Stimulated activated CD8-positive, alpha-beta memory T cell treated with anti-CD3 and anti-CD28 coated beads, Interleukin-2, amount 100 ng/mL, for 48 hours (primary cell): Measurements from ENCODE around the gene FKBP14.
A peak's percentile ranks its signal among the peaks of the same experiment; 100 is the strongest.

ENCODE experiments used
- DNase-seq, 2 donors: peaks; one replicate each; pipeline ENCODE4 v3.0.0-alpha.2; 2020; ENCODE audit warnings: low read depth in 2 of 2

Gene FKBP14, protein sequence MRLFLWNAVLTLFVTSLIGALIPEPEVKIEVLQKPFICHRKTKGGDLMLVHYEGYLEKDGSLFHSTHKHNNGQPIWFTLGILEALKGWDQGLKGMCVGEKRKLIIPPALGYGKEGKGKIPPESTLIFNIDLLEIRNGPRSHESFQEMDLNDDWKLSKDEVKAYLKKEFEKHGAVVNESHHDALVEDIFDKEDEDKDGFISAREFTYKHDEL

GRCh38 chr7:30026229-30027064 lies at the start of gene FKBP14:
Gene FKBP14, minus strand, starts transcription at chr7:30026702. Its CDS starts 194 bp downstream, at chr7:30026508.
- DNase-seq = peak; percentile 72 to 84

- DNase-seq = no peak
Observed at GRCh38 chr7:30074422-30075030, 48.0 kb upstream of the FKBP14 start.

DNA sequence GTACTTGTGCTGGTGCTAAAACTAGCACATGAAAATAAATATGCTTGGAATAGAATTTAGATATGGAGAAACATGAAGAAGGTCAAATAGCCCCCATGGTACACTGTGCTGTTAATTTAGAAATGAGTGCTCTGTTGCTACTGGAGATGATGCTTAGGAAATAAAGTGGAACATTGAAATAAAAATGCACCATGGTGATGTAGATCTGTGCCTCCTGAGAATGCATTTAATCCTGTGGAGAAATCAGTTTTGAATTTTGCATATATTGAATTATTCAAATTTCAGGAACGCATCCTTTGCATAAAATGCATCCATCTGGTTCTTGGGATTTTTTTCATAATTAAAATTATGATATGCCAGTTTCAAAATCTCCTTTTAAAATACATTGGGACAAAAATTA lies 46.2 kb upstream of the FKBP14 start:
- DNase-seq = no peak

- DNase-seq = no peak
Observed at GRCh38 chr7:30070052-30070451, 43.5 kb upstream of the FKBP14 start.

DNA sequence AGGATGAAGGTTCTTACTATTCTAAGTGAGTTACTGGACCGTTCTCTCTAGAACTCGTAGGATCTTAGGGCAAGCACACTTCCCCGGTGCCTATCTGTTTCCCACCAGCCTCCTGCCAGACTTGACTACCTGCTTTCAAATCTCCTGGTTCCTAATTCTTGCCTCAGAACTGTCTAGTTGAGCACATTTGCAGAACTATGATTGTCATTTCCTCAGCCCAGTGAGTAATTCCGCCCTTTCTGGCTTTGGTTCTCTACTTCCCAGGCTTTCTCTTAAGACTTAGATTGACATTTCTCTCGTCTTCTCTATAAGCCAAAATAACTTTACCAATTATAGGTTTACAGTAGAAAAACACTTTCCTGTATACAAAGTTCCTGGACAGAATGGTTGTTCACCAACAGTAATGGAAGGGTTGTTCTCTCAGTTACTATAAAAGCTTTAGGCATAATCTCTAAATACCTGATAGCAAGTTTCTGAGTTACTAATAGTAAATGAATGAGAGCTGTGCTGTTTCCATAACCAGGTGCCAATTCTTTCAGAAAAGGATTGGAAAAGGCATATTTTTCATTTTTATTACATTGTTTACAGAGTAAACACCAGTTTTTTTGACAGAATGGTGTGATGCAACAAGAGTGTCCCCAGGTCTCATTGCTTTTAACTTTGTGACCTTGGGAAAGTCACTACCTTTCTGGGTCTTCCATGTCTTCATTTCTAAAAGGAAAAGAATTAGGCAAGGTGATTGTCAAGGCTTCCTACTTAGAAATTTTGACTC lies 42.8 kb upstream of the FKBP14 start:
- DNase-seq = no peak

- DNase-seq = no peak
Observed at GRCh38 chr7:30068117-30068516, 41.6 kb upstream of the FKBP14 start.

DNA sequence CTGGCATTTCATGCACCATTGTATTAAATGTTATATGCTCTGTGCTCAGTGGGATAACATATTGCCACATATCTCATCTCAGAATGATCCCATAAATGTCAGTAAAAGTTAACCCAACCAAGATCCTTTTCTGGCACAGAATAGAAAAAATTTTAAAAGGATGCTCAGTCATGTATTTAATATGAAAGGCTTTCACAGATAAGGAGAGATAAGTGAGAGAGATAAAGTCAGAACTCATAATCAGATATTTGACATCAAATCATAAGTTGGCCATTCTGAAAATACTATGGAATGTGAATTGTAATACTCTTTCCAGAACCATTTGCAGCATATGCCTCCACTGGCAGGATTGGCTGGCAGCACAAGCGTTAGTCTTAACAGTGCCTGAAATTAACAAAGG lies 40.2 kb upstream of the FKBP14 start:
- no peak for DNase-seq

- no peak for DNase-seq
Observed at GRCh38 chr7:30065746-30066145, 39.2 kb upstream of the FKBP14 start.

- DNase-seq = no peak
Observed at GRCh38 chr7:30062587-30062986, 36.1 kb upstream of the FKBP14 start.

DNA sequence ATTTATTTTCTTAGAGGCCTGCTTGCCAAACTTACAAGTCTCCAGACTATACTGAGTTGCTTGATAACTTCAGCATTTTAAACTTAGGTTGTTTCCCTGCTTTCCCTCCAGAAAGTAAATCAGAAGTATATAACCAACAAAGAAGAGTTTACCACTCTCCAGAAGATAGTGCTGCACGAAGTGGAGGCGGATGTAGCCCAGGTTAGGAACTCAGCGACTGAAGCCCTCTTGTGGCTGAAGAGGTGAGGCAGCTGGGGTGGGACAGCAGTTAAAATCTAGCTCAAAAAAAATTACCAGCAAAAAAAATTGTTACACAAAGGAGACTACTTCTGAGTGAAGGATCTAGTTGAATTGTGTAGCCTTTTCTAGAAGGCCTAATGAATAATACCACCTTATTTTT lies 35.3 kb upstream of the FKBP14 start:
- peak in 1 of 2 donors; percentile 1 for DNase-seq

- DNase-seq = no peak
Observed at GRCh38 chr7:30057741-30058140, 31.2 kb upstream of the FKBP14 start.

DNA sequence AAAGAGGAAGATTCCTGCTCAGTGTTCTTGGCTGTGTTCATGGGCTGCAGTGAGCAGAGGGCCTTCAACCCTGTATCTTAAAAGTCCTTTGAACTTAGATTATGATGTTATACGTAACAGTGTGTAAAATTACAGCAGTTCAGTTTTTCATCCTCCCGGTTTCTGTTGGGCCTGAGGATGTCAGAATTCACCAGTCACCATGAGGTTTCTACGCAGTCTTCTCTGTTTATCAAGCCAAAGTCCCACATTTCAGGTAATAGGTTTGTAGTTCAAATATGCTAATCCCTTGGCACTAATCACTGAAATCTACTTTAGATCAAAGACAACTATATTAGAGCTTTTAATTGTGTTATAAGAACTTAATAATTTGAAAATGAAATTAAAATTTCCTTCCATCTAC lies 26.6 kb upstream of the FKBP14 start:
- no peak for DNase-seq

DNA sequence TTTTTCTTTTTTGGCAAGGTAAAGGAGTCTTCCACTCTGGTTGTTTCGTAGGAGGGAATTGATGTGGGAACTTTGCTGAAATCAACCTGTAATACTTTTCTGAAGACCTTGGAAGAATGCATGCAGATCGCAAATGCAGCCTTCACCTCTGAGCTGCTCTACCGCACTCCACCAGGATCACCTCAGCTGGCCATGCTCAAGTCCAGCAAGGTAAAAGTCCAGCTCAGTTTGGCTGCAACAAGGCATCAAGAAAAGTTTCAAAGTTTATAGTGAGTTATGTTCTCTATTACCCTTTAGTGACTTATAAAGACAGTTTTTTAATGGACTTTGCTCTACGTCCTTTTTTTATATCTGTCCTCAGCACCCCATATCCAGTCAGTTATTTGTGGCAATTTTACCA lies 22.7 kb upstream of the FKBP14 start:
- DNase-seq = no peak

DNA sequence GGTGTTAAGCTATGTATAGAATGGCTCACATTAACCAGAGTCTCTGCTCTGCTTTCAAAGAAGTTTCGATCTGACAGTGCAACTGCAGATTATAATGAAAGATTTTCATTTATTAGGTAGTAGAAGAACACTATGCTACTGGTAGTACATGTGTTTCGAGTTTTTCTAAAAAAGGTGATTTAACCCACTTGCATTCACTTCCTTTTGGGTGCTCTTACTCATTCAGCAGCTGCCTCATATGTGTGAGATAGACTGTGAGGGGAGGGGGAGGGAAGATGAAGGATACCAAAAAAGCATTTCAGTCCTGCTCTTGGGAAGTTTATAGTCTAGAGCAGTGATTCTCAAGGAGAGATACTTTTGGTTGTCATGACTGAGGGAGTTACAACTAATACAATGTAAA lies 22.1 kb upstream of the FKBP14 start:
- no peak for DNase-seq

- no peak for DNase-seq
Observed at GRCh38 chr7:30047124-30047523, 20.6 kb upstream of the FKBP14 start.

GRCh38 chr7:30046127-30046770 lies 19.7 kb upstream of the FKBP14 start:
- DNase-seq = no peak

GRCh38 chr7:30041526-30042269 lies 15.2 kb upstream of the FKBP14 start:
- no peak for DNase-seq

- DNase-seq = no peak
Observed at GRCh38 chr7:30040938-30041337, 14.4 kb upstream of the FKBP14 start.

GRCh38 chr7:30038196-30038980 lies 11.9 kb upstream of the FKBP14 start:
- DNase-seq = no peak

DNA sequence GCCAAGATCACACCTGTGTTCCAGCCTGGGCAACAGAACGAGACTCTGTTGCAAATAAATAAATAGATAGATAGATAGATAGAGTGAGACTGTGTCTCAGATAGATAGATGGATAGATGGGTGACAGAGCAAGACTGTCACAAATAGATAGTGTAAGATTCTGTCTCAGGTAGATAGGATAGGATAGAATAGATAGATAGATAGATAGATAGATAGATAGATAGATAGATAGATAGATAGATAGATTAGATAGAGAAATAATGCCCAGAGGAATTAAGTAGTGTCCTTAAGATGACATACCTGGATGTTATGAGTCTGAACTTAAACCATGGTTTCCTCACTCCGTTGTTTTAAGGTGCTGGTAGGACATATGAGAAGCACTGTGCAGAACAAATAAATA lies 9.7 kb upstream of the FKBP14 start:
- DNase-seq = no peak
